Measurements from ENCODE around the gene ALPG.

The ALPG gene

GRCh38 chr2:232458051-232458660 is 51.5 kb downstream of the ALPG start:
- no peak for DNase-seq (ENCODE audit: low spot score)

DNA sequence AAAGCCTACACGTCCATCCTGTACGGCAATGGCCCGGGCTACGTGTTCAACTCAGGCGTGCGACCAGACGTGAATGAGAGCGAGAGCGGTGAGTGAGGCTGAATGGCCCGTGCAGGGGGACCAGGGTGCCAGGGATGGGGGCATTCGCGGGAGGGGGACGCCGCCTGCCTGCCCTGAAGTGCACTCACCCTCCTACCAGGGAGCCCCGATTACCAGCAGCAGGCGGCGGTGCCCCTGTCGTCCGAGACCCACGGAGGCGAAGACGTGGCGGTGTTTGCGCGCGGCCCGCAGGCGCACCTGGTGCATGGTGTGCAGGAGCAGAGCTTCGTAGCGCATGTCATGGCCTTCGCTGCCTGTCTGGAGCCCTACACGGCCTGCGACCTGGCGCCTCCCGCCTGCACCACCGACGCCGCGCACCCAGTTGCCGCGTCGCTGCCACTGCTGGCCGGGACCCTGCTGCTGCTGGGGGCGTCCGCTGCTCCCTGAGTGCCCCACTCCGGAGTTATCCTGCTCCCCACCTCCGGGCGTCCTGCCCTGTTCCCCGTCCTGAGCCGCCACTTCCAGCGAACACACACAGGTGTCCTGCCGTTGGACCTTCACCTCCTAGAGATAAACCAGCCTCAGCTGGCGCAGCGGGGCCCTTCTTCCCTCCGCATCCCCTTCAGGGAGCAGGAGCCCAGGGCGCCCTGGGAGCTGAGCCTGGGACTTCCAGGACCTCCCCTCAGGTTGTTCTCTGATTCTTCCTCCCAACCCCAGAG is 52.2 kb downstream of the ALPG start:
- no peak for DNase-seq (ENCODE audit: low spot score)

DNA sequence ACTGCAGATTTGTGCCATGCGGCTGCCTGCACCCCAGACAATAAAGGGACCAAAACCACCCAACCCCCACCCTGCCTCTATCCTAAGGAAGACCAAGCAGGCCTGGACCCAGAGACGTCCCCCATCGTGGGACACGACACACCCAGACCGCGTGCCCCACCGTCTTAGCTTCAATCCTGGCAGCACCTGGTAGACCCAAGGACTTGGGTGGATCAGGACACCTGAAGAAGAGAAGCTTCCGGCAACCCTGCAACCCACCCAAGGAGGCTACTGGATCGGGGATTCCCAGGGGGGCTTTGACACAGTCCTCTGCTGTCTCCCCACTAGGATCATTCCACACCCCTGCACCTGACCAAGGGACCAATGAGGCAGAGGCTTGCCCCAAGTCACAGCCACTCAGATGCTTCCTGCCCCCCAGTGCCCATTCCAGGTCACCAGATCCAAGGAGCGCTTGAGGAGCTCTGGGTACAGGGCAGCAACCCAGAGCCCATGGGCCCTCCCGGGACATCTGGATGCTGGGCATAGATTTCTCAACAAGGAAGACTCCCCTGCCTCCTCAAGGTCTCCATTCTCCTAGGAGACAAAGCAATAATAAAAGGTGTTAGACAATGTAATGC is 52.9 kb downstream of the ALPG start:
- DNase-seq (ENCODE audit: low spot score) = no peak

- no peak for DNase-seq (ENCODE audit: low spot score)
Measured at GRCh38 chr2:232460171-232460570, 53.5 kb downstream of the ALPG start.

Data from CD4-positive, alpha-beta T cell treated with Interleukin-15 for 4 hours (primary cell).